SIG-M5 treated with dmso at 0.1 percent for 504 hours (cell line): Measurements from ENCODE around the gene HOXB3.

ENCODE experiments used
- DNase-seq: peaks from one replicate; lab custom pipeline; 2025; ENCODE audit not compliant: unreplicated experiment; lab: John Stamatoyannopoulos, UW

Gene HOXB3

DNA sequence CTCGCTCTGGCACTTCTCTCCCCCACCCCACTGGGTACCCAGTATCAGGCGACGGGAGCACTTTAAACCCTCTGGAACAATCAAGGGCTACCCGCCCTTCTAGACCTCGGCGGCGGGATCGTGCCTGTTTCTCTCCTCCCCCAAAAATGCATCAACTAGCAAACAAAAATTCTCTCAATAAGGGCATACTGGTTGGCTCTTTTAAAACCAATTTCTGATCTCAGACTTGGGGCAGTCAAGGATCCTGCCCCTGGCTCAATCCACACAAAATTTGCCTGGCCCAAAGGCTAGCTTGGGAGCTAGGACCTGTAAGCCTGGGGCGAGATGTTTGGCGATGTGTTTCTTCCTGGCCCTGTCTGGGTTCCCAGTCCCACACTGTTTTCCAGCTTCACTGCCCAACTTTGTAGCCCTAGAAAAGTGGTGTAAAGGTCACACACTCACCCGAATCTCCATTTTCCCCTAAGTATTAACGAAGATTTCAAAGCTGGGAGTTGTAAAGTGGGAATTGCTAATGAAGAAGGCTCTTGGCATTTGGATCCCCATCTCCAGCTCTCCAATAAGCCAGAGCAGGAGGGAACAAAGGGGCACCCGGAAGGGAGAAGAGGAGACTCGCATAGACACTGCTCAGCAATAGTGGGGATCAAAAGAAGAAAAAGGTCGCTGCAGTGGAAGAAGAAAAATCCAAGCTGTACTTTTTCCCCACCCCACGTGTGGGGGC is 30.8 kb downstream of the HOXB3 start:
- no peak for DNase-seq

DNA sequence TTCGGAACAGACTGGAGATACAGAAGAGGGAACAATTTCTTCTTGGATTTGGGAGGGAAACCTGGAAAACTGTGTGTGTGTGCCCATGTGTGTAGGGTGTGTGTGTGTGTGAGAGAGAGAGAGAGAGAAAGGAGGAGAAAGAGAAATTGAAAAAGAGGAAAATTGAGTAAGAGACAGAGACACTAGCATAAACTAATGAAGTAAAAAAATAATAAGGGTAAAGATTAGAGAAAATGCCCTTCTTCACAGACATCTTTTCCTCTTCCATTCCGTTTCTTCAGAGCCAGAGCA is 31.3 kb downstream of the HOXB3 start:
- no peak for DNase-seq

DNA sequence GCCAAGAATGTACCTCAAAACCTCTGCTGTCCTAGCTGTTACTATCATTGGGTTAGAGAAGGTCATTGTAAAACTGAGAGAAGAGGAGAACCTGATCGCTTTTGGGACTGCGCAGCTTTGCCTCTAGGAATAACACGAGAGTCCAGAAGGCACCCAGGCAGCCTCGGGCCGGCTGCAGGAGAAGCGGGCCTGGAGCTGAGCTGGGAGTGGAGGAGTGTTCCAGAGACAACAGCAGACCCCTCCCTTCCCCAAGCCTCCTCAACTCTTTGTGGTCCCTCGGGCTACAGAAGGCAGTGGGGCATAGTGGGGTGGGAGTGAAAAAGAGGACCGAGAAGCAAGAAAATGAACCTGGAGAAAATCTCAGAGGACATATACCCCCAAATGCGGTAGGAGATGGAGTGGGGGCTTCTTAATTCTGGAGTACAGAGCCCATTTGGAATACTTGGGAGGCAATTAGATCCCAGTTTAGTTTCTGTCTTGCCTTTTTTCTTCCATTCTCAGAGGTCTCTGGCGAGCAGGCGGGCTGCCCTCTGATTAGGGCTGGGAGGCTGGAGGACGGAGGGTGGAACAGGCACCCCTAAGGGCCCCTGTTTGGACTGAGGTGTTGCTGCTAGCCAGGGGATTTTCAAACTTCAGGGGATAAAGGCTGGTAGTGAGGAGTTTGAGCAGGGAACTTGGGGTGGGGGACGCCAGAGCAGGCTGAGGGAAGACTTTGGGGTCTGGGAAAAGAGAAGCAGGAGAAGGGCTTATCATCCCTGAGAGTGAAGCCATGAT is 31.8 kb downstream of the HOXB3 start:
- DNase-seq: no peak

DNA sequence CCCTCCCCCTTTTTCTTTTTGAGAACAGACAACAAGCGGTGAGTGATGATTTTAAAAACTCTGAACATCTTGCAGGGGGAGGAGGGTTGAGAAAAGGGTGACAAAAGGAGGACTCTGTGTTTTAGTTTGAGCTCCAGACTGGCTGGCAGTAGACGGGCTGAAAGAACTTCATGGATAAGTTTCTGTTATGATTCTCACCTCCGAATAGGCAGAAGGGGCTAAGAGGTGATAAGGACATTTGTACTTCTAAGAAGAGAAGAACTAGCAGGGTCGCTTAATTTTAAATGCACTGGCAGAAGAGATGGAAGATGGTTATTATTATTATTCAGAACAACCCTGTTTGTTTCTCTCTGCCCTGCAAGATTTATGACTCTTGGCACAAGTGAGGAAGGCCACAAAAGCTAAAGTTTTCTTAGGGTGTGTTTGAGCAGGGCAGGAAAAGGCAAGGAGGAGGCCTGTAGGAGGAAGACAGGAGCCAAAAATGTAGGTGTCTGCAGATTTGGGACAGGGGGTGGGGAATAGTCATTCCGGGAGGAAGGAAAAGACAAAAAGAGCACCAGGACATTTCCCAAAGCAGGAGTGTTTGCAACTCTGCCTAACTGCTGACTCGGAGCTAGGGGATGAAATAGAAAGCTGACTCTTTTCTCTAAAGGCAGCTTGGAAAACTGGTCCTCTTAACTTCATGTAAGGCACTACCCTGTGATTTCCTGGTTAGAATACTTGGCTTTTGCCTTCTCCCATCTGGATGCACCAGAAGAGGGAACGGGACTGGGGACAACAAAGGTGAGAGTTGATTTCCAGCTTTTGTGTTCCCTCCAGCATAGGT is 33.3 kb downstream of the HOXB3 start:
- DNase-seq: no peak

DNA sequence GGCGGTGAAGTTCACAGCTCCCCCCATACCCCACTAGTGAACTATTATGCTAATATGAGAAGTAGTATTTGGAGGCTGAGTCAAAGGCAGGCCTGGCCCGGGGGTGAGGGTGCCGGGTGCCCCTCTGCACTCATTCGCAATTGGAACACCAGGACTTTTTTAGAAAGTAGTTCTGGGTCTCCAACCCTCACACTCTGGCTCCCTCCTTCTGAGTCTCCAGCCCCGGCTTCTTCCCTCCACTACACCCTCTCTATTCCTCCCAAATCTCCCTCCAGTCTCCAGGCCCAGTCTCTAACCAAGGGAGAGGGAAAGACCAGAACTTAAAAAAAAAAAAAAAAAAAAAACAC is 33.8 kb downstream of the HOXB3 start:
- no peak for DNase-seq

DNA sequence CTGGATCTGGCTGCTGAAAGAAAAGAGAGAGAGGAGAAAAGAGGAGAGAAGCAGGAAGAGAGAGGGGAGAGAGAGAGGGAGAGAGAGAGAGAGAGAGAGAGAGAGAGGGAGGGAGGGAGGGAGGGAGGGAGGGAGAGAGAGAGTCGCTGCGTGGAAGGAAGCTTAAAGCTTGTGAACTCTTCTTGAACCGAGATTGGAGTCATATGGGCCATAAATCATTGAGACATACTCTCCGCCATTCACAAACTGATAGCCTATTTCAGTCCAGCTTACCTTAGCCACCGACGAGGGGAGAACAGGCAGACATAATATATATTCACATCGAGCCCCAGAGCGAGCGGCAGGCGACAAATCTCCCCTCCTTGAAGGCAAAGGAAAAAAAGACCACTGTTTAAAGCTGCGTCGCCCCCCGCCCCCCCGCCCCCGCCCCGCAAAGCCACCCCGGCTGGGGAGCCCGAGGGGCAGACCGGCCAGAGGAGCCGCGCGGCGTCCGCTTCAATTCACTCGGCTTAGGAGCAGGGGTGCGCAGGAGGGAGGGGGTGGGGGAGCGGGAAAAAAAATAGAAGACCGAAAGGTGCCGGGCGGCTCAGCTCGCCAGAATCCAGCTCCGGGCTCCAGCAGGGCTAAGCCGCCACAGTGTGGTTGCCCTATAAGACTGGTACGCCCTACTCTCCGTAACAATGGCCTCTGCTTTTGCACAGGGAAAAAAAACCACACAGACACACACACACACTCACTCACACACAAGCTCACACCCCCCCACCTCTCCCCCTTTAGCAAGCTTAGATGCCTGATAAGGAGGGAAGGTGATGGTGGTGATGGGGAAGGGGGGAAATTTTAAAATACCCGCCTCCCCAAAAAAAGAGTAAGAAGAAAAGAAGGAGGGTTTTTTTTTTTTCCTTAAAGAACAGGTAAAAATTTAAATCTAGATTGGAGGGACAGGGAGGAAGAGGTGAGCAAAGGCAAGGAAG is 34.5 kb downstream of the HOXB3 start:
- DNase-seq: no peak

DNA sequence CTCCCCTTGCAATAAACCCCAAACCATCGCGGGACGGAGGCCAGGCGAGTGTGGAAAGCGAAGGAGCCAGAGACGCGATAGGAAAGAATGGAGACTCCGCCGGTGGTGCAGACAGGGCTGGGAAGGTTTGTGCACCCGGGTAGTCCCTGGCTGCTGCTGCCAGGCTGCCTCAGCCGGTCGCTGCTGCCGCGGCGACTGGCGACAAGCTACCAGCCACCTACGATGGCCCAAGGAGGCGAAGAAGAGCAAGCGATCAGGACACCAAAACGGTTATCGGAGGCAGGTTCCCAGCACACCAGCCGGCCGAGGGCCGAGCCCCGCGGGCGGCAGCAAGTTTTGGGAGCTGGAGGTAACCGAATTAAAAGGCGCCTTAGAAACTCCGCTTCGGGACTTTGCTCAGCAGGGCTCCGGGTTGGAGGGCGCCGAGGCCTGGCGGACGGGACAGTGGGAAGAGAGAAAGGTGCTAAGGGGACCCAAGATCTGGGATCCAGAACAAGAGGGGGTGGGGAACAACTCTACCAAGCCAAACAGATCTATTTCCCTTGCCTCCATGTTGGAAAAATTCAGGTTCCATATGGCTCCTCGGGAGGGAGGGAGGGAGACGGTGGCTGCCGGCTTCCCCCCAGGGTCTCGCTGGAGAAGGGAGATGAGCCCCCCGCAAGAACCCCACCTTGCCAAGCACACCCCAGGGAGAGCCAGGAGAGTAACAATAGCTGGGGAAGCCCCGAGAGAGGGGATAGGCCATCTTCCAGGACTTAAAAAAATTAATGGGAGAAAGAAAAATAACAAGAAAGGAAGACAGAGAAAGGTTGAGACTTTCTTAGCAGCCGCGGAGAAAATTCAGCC is 35.4 kb downstream of the HOXB3 start:
- DNase-seq: no peak

DNA sequence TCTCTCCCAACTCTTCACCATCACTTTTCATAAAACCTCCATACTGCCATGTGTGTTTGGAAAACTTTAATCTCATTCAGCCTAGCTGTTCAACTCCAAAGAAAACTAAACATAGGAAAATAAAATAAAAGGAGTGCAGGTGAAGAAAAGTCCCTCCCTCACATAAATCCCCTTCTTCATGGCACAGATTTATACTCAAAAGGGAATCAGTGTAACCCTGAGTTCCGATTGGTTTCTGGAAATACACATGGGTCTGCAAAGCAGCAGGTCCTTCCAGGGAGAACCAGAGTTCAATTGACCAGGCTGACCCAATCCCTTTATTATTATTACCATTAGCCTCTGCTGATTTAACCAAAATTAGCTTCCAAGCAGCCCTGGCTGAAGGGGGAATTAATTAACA is 36.2 kb downstream of the HOXB3 start:
- DNase-seq: no peak

DNA sequence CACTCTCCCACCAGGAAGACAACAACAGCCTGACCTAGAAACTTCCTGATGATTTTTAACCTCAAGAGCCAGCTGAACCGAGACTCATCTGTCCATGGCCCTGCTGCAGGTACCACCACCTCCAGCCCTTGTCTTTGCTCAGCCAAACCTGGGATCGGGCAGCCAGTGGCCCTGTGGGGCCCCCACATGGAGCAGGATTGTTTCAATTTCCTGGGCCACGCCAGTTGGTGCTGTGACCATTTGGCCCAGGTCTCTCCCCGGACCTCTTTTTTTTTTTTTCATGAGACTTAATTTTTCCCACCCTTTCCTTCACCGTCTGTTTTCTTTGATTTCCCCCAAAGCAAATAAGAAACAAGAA is 36.9 kb downstream of the HOXB3 start:
- no peak for DNase-seq

DNA sequence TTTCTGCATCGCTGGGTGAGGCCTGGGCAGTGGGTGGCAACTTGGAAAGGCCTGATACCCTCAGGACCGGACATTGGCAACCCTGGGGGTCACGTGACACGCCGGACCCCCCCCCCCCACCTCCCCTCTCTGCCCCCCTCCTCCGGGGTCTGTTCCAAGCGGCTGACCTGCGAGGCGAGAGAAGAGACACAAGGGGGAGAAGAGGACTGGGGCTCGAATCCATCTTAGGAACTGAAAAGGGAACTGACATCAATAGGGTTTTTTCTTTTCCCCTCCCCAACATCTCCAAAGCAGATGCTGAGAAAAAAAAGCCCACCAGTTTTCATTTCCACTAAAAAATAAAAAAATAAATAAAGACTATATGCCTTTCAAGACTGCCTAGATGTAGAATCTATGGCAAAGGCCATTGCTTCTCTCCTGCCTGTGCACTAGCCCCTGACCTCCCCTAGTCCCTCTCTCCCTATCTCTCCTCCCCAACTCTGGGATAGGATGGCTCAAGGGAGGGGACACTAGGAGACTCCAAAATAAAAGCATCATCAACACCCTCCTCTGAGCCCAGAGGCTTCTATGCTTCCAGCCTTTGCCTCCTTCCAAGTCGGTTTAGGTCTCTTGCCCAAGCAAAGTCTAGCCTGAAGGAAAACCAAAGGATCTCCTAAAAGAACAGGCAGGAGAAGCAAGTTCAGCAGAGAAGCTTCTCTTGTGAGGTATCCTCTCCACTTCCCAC is 37.4 kb downstream of the HOXB3 start:
- DNase-seq: no peak

DNA sequence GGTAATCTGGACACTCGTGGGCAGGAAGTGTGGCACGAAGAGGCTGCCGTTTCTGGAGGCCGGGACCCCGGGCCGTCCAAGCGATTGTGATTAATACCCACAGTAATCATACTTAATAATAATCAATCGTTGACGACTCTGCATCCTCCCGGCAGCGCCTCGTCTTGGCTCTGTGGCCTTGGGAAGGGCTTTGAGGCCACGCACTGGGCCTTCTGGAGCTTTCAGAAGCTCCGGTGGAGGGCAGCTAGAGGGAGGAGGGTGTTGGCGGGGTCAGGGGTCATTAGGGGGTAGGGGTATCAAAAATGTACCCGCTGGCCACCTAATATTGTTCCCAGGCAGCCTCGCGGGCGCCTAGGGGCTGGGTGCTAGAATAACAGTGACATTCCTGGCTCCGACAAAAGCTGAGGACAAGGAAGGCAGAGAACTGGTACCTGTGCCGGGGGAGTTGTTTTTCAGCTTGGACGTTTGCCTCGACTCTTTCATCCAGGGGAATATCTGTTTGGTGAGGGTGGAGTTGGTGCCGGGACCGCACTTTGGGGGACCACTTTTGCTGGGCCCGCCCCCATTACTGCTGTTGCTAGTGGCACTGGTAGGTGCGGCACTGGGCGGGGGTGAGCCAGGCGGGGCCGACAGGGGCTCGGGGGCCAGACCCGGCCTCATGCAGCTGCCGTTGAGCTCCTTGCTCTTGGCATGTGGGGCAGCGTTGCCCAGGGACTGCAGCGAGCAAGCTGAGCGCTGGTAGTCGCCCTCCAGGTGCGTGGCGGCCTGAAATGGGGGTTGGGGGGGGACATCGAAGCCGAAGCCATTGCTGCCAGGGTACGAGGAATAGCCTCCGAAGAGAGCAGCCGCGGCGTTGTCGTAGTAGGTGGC is 38.2 kb downstream of the HOXB3 start:
- no peak for DNase-seq

DNA sequence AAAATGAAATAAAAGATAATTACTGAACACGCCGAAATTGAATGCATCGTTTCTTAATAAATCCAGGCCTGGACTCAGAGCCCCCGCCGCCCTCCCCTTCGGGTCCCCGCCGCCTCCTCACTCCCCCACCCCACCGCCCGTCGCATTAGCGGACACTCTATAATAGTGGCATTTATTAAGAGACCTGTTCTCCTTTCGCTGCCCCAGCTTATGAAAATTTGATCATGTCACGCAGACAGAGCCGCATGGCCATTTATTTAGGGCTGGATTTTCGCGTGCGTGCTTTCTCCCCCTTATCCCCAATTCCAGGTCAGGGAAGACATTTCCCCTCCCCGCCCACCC is 38.9 kb downstream of the HOXB3 start:
- DNase-seq: no peak

DNA sequence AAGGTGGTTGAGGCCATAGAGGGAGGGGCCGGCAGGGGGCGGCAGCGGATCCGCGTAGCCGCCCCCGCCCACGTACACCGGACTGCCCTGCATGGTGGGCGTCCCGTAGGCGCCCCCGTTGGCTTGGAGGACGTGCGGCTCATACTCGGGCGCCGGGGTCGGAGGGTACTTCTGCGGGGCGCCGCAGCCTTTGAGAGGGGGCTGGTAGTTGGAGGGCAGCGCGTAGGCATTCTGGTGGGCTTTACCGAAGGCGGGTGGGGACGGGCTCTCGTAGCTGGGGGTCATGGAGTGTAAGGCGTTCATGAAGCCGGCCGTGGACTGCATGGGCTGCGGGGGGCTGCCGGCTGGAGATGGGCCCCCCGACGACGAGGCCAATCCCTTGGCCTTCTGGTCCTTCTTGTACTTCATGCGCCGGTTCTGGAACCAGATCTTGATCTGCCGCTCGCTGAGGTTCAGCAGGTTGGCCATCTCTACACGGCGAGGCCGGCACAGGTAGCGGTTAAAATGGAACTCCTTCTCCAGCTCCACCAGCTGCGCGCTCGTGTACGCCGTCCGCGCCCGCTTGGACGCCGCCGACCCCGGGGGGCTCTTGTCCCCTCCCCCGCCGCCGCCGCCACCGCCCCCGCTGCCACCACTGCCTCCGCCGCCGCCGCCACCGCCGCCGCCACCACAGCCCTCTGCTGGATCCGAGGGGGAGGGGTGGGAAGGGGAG is 39.4 kb downstream of the HOXB3 start:
- no peak for DNase-seq

DNA sequence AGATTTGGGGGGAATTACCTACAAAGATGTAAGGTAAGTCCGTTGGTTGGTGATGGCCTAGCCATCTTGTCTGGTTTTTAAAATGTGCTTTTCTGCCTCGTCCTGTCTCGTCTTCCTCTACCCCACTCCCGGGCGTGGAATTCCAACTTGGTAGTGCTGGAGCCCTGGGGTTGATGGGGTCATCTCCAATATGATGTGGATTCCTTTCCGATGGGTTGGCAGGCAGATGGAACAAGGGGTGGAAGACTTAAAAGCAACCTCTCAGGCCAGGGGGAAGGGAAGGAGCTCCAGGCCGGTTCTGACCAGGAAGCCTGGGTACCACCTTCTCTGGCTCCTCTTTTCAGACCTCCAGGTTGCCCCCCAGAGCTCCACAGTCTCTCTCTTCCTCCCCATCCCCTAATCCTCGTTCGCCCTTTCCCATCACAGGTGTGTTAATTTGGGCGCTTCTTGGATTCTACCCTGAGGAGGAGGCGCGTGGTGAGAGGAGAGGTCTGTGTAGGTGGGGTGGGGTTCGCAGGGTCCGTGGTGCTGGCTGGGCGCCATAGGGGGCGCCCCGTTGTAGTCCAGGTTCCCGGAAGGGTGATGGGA is 40.0 kb downstream of the HOXB3 start:
- no peak for DNase-seq

DNA sequence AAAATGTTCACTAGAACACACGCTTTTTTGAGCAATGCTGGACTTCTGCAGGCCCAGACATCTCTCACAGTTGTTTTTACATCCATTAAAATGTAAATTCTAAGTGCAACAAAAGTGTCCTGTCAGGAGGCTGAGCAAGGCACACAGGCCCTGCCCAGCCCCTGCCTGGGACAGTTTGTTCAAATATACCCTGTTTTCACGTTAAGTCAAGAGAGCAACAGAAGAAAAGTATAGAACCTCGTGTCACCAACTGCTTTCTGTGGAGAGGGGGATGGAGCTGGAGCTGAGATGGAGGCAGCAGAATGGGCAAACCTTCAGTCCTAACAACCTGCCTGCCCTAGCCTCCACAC is 40.8 kb downstream of the HOXB3 start:
- DNase-seq: no peak

DNA sequence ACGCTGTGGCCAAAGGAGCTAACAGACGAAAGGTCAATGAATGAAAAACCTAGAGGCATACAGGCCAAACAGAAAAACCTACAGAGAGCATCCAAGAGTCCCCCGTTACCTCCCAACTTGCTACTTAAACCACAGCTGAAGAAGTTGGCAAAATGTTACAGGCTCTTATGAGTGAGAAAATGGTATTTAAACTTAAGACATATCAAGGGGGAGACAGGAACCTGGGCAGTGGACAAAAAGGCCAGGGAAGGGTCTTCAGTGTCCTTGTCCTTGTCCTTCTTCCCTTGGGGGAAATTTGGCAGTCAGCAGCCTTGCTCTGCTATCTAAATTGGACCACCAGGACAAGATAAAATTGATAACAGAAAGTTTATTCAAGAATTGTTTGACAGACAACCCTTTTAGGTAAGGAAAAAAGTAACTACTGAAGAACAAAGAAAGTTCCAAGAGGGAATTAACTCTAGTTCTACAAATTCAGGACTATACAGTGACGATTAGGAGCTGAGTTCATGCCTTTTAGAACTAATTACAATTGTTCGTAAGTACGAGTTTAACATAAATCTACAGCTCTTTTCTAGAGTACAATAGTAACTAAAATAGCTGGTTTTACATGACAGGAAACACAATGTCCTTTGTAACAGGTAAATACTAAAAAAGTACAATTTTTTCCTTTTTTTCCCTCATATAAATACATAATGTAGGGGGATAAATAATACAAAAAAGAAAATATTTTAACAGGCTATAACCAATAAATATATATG is 41.3 kb downstream of the HOXB3 start:
- no peak for DNase-seq
